Endothelial cell of umbilical vein (primary cell): ENCODE measurements around the gene POU6F2. TPM values are rescaled to one million over a fixed set of nuclear protein-coding genes. Genes with fewer than 3 reads are reported as not detected.

Source experiments
- BruUV-seq: library from RNA; stranded (reverse); fragments of 400-500 nt; replicated peaks from 2 replicates; lab custom pipeline; 2021; lab: Mats Ljungman, UMichigan
- CTCF ChIA-PET: fragments of 300-600, 350-600 bp; sonication (Branson Sonifier 250); formaldehyde crosslinking; loops from one replicate; lab custom pipeline; 2021; ENCODE audit warnings: antibody characterized with exemption, inconsistent platforms; lab: Charles Lee
- POLR2A ChIA-PET: fragments of 300-600, 350-600 bp; sonication (Branson Sonifier 250); formaldehyde crosslinking; loops from one replicate; lab custom pipeline; 2021; ENCODE audit warnings: antibody characterized with exemption, inconsistent platforms; lab: Charles Lee
- DNase-seq: peaks from one replicate; pipeline ENCODE4 v3.0.0-alpha.2; 2011; ENCODE audit warnings: low read depth, low spot score
- FAIRE-seq: peaks from 2 replicates; lab custom pipeline; 2011; peaks lifted over from hg19 to GRCh38; lab: Jason Lieb, UNC
- H2AFZ ChIP-seq: 2 replicates; pipeline ENCODE4 v1.6.0; 2012; ENCODE audit warnings: low read depth, low read length, control low read depth, inconsistent platforms
- H3K27ac ChIP-seq: 2 replicates; pipeline ENCODE4 v1.5.1; 2011; ENCODE audit warnings: low read depth, mild to moderate bottlenecking, control low read depth, low read length, moderate library complexity; ENCODE audit not compliant: insufficient read depth
- H3K27me3 ChIP-seq, 2 experiments: 2 replicates each; pipeline versions ENCODE4 v1.6.0 to v1.6.1; 2011; ENCODE audit warnings: low read length in 2 of 2, mixed read lengths in 1 of 2; ENCODE audit not compliant: control insufficient read depth in 2 of 2, insufficient read depth in 2 of 2
- H3K36me3 ChIP-seq, 2 experiments: 2 replicates in 1 of 2; 3 replicates in 1 of 2; pipeline ENCODE4 v1.5.1; 2011; ENCODE audit warnings: low read length in 2 of 2, mild to moderate bottlenecking in 1 of 2, moderate library complexity in 1 of 2; ENCODE audit not compliant: control insufficient read depth in 2 of 2, insufficient read depth in 2 of 2; ENCODE audit errors: extremely low read depth in 1 of 2
- H3K4me1 ChIP-seq: 3 replicates; pipeline ENCODE4 v1.5.1; 2011; ENCODE audit warnings: mild to moderate bottlenecking, low read length; ENCODE audit not compliant: control insufficient read depth, insufficient read depth; ENCODE audit errors: extremely low read depth
- H3K4me2 ChIP-seq: 2 replicates; pipeline ENCODE4 v1.6.1; 2011; ENCODE audit warnings: low read length, control low read depth, mixed read lengths; ENCODE audit not compliant: insufficient read depth
- H3K4me3 ChIP-seq, 3 experiments: fragments of 200-600 bp in 1 of 3; sonication (generic), shearing (Covaris generic) in 1 of 3; replicated peaks in 1 of 3; 2 replicates each; pipeline ENCODE4 v1.5.1; 2011 to 2016; ENCODE audit warnings: control low read depth in 3 of 3, low read length in 3 of 3, mild to moderate bottlenecking in 2 of 3, inconsistent platforms in 1 of 3, low read depth in 1 of 3, moderate library complexity in 1 of 3; ENCODE audit not compliant: insufficient read depth in 1 of 3
- H3K79me2 ChIP-seq: 2 replicates; pipeline ENCODE4 v1.6.0; 2012; ENCODE audit warnings: low read length, inconsistent platforms; ENCODE audit not compliant: control insufficient read depth, insufficient read depth
- H3K9ac ChIP-seq: replicated peaks from 2 replicates; pipeline ENCODE3; 2011; ENCODE audit warnings: low read length, control low read depth; ENCODE audit not compliant: insufficient read depth; ENCODE audit errors: extremely low read depth
- H3K9me1 ChIP-seq: replicated peaks from 3 replicates; pipeline ENCODE4 v1.6.0; 2011; ENCODE audit warnings: mild to moderate bottlenecking, low read length; ENCODE audit not compliant: control insufficient read depth, insufficient read depth; ENCODE audit errors: extremely low read depth
- H3K9me3 ChIP-seq: replicated peaks from 2 replicates; pipeline ENCODE4 v1.5.1; 2012; ENCODE audit warnings: low read length, inconsistent platforms; ENCODE audit not compliant: control insufficient read depth, insufficient read depth
- H4K20me1 ChIP-seq: replicated peaks from 2 replicates; pipeline ENCODE3; 2011; ENCODE audit warnings: mild to moderate bottlenecking, low read length; ENCODE audit not compliant: control insufficient read depth, insufficient read depth; ENCODE audit errors: extremely low read depth
- CTCF ChIP-seq, 2 donors: IDR thresholded peaks; 1 replicate in 1 of 2; 2 replicates in 1 of 2; pipeline ENCODE4 v1.5.1; 2011; ENCODE audit warnings: low read length in 2 of 2, mild to moderate bottlenecking in 2 of 2, moderate library complexity in 2 of 2, control low read depth in 1 of 2, inconsistent platforms in 1 of 2, low read depth in 1 of 2; ENCODE audit not compliant: insufficient read depth in 1 of 2; ENCODE audit errors: extremely low read depth in 1 of 2
- EZH2 ChIP-seq: IDR thresholded peaks from 2 replicates; pipeline ENCODE4 v1.6.1; 2012; ENCODE audit warnings: borderline replicate concordance, low read depth, mild to moderate bottlenecking, moderate library complexity, low read length, inconsistent platforms; ENCODE audit not compliant: severe bottlenecking
- FOS ChIP-seq: IDR thresholded peaks from 2 replicates; pipeline ENCODE4 v1.6.1; 2011; ENCODE audit warnings: mild to moderate bottlenecking, low read length, moderate library complexity, borderline replicate concordance; ENCODE audit not compliant: insufficient read depth
- GATA2 ChIP-seq: IDR thresholded peaks from 2 replicates; pipeline ENCODE4 v1.7.0; 2011; ENCODE audit warnings: low read depth, mild to moderate bottlenecking, moderate library complexity, mixed read lengths, low read length; ENCODE audit not compliant: insufficient read length, insufficient read depth
- JUN ChIP-seq: IDR thresholded peaks from 2 replicates; pipeline ENCODE4 v1.6.1; 2011; ENCODE audit warnings: borderline replicate concordance, low read depth; ENCODE audit not compliant: insufficient read length, insufficient read depth
- MAX ChIP-seq: IDR thresholded peaks from 2 replicates; pipeline ENCODE4 v1.6.1; 2011; ENCODE audit not compliant: insufficient read depth, insufficient read length
- MYC ChIP-seq: IDR thresholded peaks from one replicate; pipeline ENCODE4 v1.6.1; 2011; ENCODE audit warnings: mild to moderate bottlenecking, low read depth, low read length
- POLR2A ChIP-seq: IDR thresholded peaks from 2 replicates; pipeline ENCODE4 v1.6.1; 2012; ENCODE audit warnings: low read depth, mild to moderate bottlenecking, control low read depth, low read length
- POLR2AphosphoS5 ChIP-seq: IDR thresholded peaks from 2 replicates; pipeline ENCODE4 v1.6.1; 2012; ENCODE audit warnings: low read depth, mild to moderate bottlenecking, control low read depth, low read length, moderate library complexity; ENCODE audit not compliant: insufficient read depth
- dilution Hi-C: fragments of 300-500 bp; cut with MboI; formaldehyde crosslinking; loops from one replicate; pipeline ENCODE4 v1.15.0; 2019; ENCODE audit warnings: low sequenced_read_pairs; ENCODE audit not compliant: extremely low pct_ligation_motif_present
- intact Hi-C: fragments of 100-400 bp; cut with micrococcal nuclease; formaldehyde crosslinking; loops from one replicate; pipeline ENCODE4 v1.10.0; 2022
- polyA plus RNA-seq, 4 experiments: library from polyadenylated mRNA; depleted of rRNA in 3 of 4; stranded (reverse) in 3 of 4; unstranded in 1 of 4; fragments of >200 nt; gene quantifications; 2 replicates each; pipeline versions ENCODE4 v1.2.1 to v1.2.3, GENCODE V29; 2011 to 2012; ENCODE audit warnings: missing spikeins in 1 of 4
- total RNA-seq: library from RNA; stranded (reverse); gene quantifications from 2 replicates; pipeline ENCODE4 v1.2.3, GENCODE V29; 2021

The POU6F2 gene
- total and polyA plus RNA-seq, 2 donors (not counting 3 experiments of a cell fraction or from before 2014, with no cell fraction given): 0.29 TPM; not detected in 1

GRCh38 chr7:39164887-39165286 is 187.2 kb downstream of the POU6F2 start:
- Histone ChIP-seq H3K27ac (no peak overlapping the region), H3K4me1 (no peaks in the 10 kb centered on the region), H3K79me2 (no peaks in the 10 kb centered on the region), H2AFZ (no peak overlapping the region), H3K9ac (no peak overlapping the region), H3K27me3 (no peaks in the 10 kb centered on the region), H4K20me1 (no peaks in the 10 kb centered on the region), H3K36me3 (no peaks in the 10 kb centered on the region), H3K4me3 (no peak overlapping the region), H3K9me3 (no peaks in the 10 kb centered on the region), H3K9me1 (no peaks in the 10 kb centered on the region), H3K4me2 (no peak overlapping the region)
- DNase-seq (no peak), FAIRE-seq (no peak)
- intact Hi-C loops (no loop called here), dilution Hi-C loops (no loop called here)
- POLR2A ChIA-PET: no interaction called here
- CTCF ChIA-PET: no interaction called here
- BruUV-seq: no TSS peak
- TF ChIP-seq JUN (no peak), EZH2 (no peak), POLR2AphosphoS5 (no peak), MYC (no peak), FOS (no peak), GATA2 (no peak), CTCF (IDR thresholded peaks at IDR 0.05; ENCODE audit: extremely low read depth in 1 of 2, insufficient read depth in 1 of 2, low read depth in 1 of 2, low read length in 2 of 2) (no peak), MAX (no peak), POLR2A (no peak)
